Measurements from ENCODE around the gene DVL1. TPM values are rescaled to one million over a fixed set of nuclear protein-coding genes. Genes with fewer than 3 reads are reported as not detected.

DVL1 gene
- total RNA-seq, 2 experiments from 2014 or later, result 37.2 to 39.2 TPM

GRCh38 chr1:1310109-1310385, 39.2 kb downstream of the DVL1 start:
- POLR2A ChIA-PET, result interaction anchor here (0.9 to 1.7 kb wide), 6 partner anchors 10 to 139 kb away, joined by 3 to 9 read pairs (median 4); partner anchors contain the start of gene TAS1R3
- no peak overlapping the region for H3K27ac Mint-ChIP-seq
- intact Hi-C loops (cut with micrococcal nuclease), result no loop called here
- H3K4me1 Mint-ChIP-seq (ENCODE audit: low read depth), result peaks cover 19% of the 10 kb centered on the region
- peak overlapping the region; percentile 79 for H3K4me3 Mint-ChIP-seq
- peaks cover 20% of the 10 kb centered on the region for H3K36me3 Mint-ChIP-seq (ENCODE audit: low read depth)
- DNase-seq (no peak), ATAC-seq (no peak)
- H3K27me3 Mint-ChIP-seq, result no peaks in the 10 kb centered on the region
- no peak for TF ChIP-seq CTCF (IDR thresholded peaks at IDR 0.05)
- no peaks in the 10 kb centered on the region for H3K9me3 Mint-ChIP-seq
- CTCF ChIA-PET, result interaction anchor here (1.6 kb wide), 1 partner anchor 20 kb away, joined by 4 read pairs; no protein-coding TSS in a partner anchor

DNA sequence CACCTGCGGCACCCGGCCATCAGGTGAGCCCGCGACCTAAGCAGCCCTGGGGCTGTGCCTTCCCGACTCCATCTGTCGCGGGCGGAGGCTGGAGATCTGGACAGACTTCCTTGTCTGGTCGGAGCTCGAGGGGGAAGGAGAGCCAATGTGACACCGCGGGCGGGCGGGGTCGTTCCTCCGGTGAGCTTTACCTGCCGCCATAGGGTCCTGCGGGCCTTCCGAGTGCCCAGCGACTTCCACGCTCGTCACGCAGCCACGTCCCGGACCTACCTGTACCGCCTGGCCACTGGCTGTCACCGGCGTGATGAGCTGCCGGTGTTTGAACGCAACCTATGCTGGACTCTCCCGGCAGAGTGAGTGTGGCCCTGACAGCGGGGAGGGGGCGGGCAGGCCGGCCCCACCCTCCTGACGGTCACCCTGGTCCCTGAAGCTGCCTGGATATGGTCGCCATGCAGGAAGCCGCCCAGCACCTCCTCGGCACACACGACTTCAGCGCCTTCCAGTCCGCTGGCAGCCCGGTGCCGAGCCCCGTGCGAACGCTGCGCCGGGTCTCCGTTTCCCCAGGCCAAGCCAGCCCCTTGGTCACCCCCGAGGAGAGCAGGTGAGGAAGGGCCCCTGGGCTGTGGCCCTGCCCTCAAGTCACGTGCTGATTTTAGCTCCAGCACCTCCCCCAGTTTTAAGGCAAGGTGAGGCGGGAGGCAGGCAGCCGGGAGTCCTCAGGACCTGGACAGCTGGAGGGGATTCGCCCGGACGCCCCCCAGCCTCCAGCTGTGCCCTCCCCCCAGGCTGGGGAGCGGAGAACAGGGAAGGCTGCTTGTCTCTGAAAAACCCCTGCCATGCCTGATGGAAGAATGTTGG, 39.7 kb downstream of the DVL1 start:
- H3K36me3 Mint-ChIP-seq (ENCODE audit: low read depth), result peaks cover 16% of the 10 kb centered on the region
- H3K9me3 Mint-ChIP-seq, result no peaks in the 10 kb centered on the region
- H3K4me1 Mint-ChIP-seq (ENCODE audit: low read depth), result peaks cover 23% of the 10 kb centered on the region
- ATAC-seq, result no peak
- TF ChIP-seq CTCF (IDR thresholded peaks at IDR 0.05), result no peak
- intact Hi-C loops (cut with micrococcal nuclease), result no loop called here
- CTCF ChIA-PET, result interaction anchor here (1.0 to 1.6 kb wide), 2 partner anchors 19 to 93 kb away, joined by 3 to 4 read pairs; no protein-coding TSS in a partner anchor
- peak overlapping the region; percentile 42 for H3K27ac Mint-ChIP-seq
- peak overlapping the region; percentile 79 for H3K4me3 Mint-ChIP-seq
- POLR2A ChIA-PET, result interaction anchor here (0.9 to 1.7 kb wide), 5 partner anchors 10 to 39 kb away, joined by 3 to 9 read pairs (median 6); partner anchors contain the start of gene TAS1R3
- DNase-seq, result peak; percentile 20
- H3K27me3 Mint-ChIP-seq, result no peaks in the 10 kb centered on the region

- H3K4me1 Mint-ChIP-seq (ENCODE audit: low read depth), result peaks cover 23% of the 10 kb centered on the region
- TF ChIP-seq CTCF (IDR thresholded peaks at IDR 0.05), result no peak
- ATAC-seq, result no peak
- H3K4me3 Mint-ChIP-seq, result peak overlapping the region; percentile 79
- no peaks in the 10 kb centered on the region for H3K9me3 Mint-ChIP-seq
- H3K27ac Mint-ChIP-seq, result peak overlapping the region; percentile 82
- H3K36me3 Mint-ChIP-seq (ENCODE audit: low read depth), result peaks cover 15% of the 10 kb centered on the region
- ChIA-PET CTCF (interaction anchor here (1.0 to 1.6 kb wide), 2 partner anchors 19 to 93 kb away, joined by 3 to 4 read pairs; no protein-coding TSS in a partner anchor), POLR2A (interaction anchor here (1.7 kb wide), 1 partner anchor 11 kb away, joined by 9 read pairs; no protein-coding TSS in a partner anchor)
- intact Hi-C loops (cut with micrococcal nuclease), result no loop called here
- H3K27me3 Mint-ChIP-seq, result no peaks in the 10 kb centered on the region
- DNase-seq, result no peak
Observed at GRCh38 chr1:1308756-1309250, 40.4 kb downstream of the DVL1 start.

DNA sequence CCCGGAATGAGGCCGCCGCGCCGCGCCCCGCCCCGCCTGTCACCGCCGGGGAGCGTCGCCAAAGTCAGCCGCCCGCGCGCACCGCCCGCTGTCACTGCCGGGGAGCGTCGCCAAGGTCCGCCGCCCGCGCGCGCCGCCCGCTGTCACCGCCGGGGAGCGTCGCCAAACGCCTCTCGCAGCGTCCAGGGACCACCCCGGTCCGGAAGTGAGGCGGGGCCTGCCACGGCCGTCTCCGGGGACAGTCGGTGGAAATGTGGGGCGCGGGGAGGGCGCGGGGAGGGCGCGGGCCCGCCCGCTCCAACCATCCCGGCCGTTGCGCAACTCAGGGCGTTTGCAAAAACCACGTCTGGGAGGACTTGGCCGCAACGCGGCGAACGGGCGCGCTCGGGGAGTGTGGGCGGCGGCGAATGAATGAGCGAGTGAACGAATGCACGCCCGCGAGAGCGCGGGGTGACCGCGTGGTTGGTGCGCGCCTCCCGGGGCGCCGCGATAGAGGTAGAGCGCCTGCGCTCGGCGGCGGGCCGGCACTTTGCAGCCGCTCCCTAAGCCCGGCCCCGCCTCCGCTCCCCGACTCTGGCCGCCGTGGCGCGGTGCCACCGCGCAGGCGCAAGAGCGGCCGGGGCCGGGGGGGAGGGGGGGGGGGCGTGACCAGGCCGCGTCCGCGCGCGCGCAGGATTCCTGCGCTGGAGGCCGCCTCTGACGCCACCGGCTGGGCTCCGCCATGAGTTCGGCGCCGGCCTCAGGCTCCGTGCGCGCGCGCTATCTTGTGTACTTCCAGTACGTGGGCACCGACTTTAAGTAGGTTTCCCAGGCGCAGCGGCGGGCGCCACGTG, 41.1 kb downstream of the DVL1 start, which contains the start of the genes ACAP3 and PUSL1:
ACAP3 (minus strand) TSS at position 8 of the 833 bp plus-strand sequence. CDS start 115 bp downstream, outside the sequence.
PUSL1 (plus strand) TSS at position 675 of the 833 bp plus-strand sequence; CDS start at position 722, 47 bp downstream.
- H3K36me3 Mint-ChIP-seq (ENCODE audit: low read depth), result peaks cover 9% of the 10 kb centered on the region
- no peaks in the 10 kb centered on the region for H3K9me3 Mint-ChIP-seq
- H3K4me1 Mint-ChIP-seq (ENCODE audit: low read depth), result peaks cover 25% of the 10 kb centered on the region
- DNase-seq, result peak; percentile 90
- TF ChIP-seq CTCF (IDR thresholded peaks at IDR 0.05), result no peak
- intact Hi-C loops (cut with micrococcal nuclease), result no loop called here
- ATAC-seq, result peak; percentile 72
- ChIA-PET POLR2A (no interaction called here), CTCF (no interaction called here)
- no peaks in the 10 kb centered on the region for H3K27me3 Mint-ChIP-seq
- H3K4me3 Mint-ChIP-seq, result peak within 1 kb of the TSS; percentile 80
- H3K27ac Mint-ChIP-seq, result peak within 1 kb of the TSS; percentile 88
